GM12891 (cell line): Measurements from ENCODE around the gene IGSF6.

Experiments
- DNase-seq: peaks from one replicate; pipeline ENCODE4 v3.0.0; 2011; ENCODE audit warnings: low spot score; ENCODE audit not compliant: insufficient read length
- FAIRE-seq: peaks from 2 replicates; lab custom pipeline; 2011; peaks lifted over from hg19 to GRCh38; lab: Jason Lieb, UNC
- PAX5 ChIP-seq: IDR thresholded peaks from 2 replicates; pipeline ENCODE4 v1.6.1; 2011; ENCODE audit warnings: low read length, moderate library complexity, mild to moderate bottlenecking; ENCODE audit not compliant: insufficient read depth, severe bottlenecking
- POLR2A ChIP-seq: IDR thresholded peaks from 2 replicates; pipeline ENCODE4 v1.6.1; 2011; ENCODE audit warnings: low read depth, low read length, control low read depth
- POLR2AphosphoS5 ChIP-seq: IDR thresholded peaks from 2 replicates; pipeline ENCODE4 v1.6.1; 2011; ENCODE audit warnings: low read depth, low read length, control low read depth
- POU2F2 ChIP-seq: IDR thresholded peaks from 2 replicates; pipeline ENCODE4 v1.6.1; 2011; ENCODE audit warnings: low read depth, mild to moderate bottlenecking, control low read depth, low read length, moderate library complexity
- SPI1 ChIP-seq: IDR thresholded peaks from 2 replicates; pipeline ENCODE4 v1.6.1; 2011; ENCODE audit warnings: low read depth, low read length, control low read depth
- TAF1 ChIP-seq: IDR thresholded peaks from 2 replicates; pipeline ENCODE4 v1.6.1; 2011; ENCODE audit warnings: low read depth, low read length, control low read depth

Gene IGSF6

DNA sequence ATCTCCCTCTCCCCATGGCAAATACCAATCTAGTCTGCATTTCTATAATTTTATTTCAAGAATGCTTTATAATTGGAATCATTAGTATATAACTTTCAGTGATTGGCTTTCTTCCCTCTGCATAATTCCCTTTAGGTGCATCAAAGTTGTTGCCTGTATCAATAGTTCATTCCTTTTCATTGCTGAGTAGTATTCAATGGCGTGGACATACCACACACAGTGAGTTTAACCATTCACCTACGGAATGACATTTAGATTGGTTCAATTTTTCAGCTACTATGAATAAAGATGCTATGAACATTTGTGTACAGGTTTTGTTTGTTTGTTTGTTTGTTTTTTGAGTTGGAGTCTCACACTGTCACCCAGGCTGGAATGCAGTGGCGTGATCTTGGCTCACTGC is 21.1 kb upstream of the IGSF6 start:
- TF ChIP-seq POU2F2 (no peak), TAF1 (no peak), POLR2A (no peak), PAX5 (no peak), POLR2AphosphoS5 (no peak), SPI1 (no peak)
- FAIRE-seq (no peak), DNase-seq (no peak)

DNA sequence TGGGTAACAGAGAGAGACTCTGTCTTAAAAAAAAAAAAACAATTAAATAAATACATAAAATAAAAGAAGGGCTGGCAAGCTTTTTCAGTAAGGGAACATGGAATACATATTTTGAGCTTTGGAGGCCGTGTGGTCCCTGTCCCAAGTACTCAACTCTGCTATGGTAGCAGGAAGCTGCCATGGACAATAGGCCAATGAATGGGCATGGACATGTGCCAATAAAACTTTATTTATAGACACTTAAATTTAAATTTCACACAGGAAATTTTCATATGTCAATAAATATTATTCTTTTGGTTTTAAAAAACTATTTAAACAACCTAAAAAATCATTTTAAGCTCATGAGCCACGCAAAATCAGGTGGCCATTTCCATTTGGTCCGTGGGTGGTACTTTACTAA is 15.2 kb upstream of the IGSF6 start:
- no peak for FAIRE-seq
- TF ChIP-seq TAF1, result no peak
- TF ChIP-seq PAX5, result no peak
- no peak for TF ChIP-seq POLR2AphosphoS5
- no peak for TF ChIP-seq SPI1
- TF ChIP-seq POU2F2, result no peak
- no peak for DNase-seq

DNA sequence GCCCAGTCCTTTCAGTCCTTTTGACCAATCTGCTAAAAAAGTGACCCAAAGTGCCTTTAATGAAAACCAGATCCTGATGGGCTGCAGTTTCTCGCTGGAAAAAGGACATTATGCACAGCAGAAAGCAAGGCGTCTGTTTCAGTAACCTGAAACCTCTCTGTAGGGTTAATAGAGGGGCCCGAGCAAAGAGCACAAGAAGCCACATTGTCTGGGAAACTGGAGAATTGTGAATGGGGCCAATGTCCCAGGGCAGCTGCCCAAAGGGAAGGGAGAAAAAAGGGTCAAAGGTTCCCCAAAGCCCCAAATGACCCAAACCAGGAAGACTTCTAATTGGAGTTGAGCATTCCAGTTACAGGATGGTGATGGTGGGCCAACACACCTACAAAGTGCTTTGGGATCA is 14.4 kb upstream of the IGSF6 start:
- TF ChIP-seq PAX5 (no peak), SPI1 (no peak), TAF1 (no peak), POLR2AphosphoS5 (no peak), POLR2A (no peak), POU2F2 (no peak)
- DNase-seq (no peak), FAIRE-seq (no peak)

DNA sequence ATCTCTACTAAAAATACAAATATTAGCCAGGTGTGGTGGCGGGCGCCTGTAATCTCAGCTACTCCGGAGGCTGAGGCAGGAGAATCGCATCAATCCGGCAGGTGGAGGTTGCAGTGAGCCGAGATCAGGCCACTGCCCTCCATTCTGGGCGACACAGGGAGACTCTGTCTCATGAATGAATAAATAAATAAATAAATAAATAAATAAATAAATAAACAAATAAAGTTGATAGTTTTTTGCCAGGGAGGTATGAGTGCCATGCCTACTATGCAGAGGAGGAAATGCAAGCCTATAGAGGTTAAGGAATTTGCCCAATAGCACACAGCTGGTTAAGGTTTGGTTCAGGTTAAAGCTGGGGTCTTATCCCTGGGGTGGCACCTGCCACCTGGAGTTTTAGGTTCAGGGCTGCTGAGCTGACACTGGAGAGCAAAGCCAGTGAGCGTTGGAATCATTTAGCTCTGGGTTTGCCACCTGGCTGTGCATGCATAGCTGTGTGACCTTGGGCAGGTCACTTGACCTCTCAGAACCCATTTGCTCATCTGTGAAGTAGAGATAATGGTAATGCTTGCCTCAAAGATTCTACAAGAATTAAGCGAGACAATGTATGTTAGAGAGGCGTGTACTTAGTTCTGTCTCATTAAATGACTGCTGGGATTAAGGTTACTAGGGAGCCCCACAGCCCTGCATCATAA is 12.5 kb upstream of the IGSF6 start:
- DNase-seq (no peak), FAIRE-seq (no peak)
- TF ChIP-seq POLR2A (no peak), PAX5 (no peak), SPI1 (no peak), POLR2AphosphoS5 (no peak), POU2F2 (no peak)

GRCh38 chr16:21663889-21664647 is 11.7 kb upstream of the IGSF6 start, which contains the start of gene OTOA:
Gene OTOA (plus strand): TSS chr16:21663968. CDS start chr16:21678515, 14,547 bp downstream.
- DNase-seq, result no peak
- no peak for TF ChIP-seq PAX5
- TF ChIP-seq SPI1, result no peak
- no peak for FAIRE-seq

DNA sequence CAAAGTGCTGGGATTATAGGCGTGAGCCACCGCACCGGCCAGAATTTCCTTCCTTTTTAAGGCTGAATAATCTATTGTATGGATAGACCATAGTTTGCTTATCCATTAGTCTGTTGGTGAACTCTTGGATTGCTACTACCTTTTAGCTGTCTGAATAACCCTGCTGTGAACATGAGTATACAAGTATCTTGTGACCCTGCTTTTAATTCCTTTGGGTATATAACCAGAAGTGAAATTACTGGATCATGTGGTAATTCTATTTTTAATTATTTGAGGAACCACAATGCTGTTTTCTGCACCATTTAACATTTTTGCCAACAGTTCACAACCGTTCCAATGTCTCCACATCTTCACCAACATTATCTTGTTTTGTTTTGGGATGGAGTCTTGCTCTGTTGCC is 6.7 kb upstream of the IGSF6 start:
- TF ChIP-seq SPI1 (no peak), PAX5 (no peak), TAF1 (no peak), POU2F2 (no peak), POLR2A (no peak), POLR2AphosphoS5 (no peak)
- FAIRE-seq (no peak), DNase-seq (no peak)

DNA sequence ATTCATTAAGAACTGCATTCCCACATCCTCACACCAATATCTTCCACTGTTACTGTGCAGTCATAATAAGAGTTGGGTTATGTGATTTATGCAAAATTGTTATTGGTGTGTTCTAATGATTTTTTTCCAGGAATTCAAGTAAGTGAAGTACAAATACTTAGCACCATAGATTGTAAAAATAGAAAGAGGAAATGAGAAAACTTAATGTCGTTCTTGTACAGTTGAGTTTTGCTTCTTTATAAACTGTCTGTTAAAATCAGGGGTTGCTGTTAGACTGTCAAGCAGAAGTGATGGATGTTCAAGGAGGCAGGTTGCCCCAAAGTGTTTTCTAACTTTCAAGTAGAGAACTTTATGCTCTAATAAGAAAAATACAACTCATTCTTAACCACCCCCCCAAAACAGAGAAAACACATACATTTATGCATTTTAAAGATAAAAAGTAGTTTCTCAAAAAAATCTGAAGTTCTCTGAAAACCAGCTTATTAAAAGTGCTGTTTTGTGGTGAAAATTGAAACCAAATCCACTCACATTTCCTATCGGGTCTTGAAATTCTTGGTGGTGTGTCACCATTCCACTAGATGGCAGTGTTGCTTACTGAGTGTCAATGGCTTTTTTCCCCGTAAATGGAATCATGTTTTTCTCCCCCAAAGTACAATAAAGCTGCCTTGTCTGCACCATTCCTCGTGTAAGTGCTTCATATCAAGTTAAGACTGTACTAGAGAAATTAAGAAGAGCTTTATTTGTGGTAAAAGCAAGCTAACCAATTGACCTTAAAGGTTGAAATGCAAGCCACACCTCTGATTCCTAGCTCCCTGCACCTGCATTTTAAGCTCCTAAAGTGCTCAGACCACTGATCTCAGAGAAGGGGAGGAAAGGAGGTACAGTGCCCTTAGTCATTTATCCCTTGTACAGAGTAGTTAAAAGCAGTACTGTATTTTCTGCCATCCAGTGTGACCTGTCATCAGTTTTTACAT is 4.7 kb upstream of the IGSF6 start:
- DNase-seq (no peak), FAIRE-seq (peak; percentile 85)
- TF ChIP-seq SPI1, result peak; percentile 91
- TF ChIP-seq POLR2A, result no peak

GRCh38 chr16:21654881-21655280 is 2.5 kb upstream of the IGSF6 start:
- no peak for FAIRE-seq
- TF ChIP-seq POLR2A (no peak), SPI1 (no peak), POU2F2 (no peak), TAF1 (no peak), PAX5 (no peak), POLR2AphosphoS5 (no peak)
- DNase-seq, result no peak

DNA sequence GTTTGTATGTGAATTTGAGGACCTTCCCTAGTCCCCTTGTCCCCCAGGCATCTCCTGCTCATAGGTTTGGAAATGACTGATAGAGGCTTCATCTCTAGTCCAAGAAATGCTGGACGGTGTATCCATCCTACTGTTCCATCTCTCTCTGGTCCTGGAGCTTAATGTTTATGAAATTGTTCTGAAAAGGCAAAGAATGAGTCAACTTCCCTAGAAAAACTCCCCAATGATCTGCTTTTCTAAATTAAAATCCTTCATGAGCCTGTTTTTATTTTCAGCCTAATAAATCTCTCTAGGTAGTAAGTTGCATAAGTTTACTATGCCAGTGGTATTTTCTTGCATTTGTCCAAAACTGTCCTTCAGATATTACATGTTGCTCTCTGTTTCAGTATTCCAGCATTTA is 2.1 kb upstream of the IGSF6 start:
- DNase-seq (no peak), FAIRE-seq (no peak)
- TF ChIP-seq POLR2AphosphoS5, result no peak
- no peak for TF ChIP-seq PAX5
- no peak for TF ChIP-seq POU2F2
- TF ChIP-seq TAF1, result no peak
- TF ChIP-seq POLR2A, result no peak
- TF ChIP-seq SPI1, result no peak
